Measurements from ENCODE around the gene USP17L24.
"Not testable (repeated sequence)": the region's sequence is repeated elsewhere in the genome, so short reads cannot be mapped to it uniquely, and the experiment has no call there.

DNA sequence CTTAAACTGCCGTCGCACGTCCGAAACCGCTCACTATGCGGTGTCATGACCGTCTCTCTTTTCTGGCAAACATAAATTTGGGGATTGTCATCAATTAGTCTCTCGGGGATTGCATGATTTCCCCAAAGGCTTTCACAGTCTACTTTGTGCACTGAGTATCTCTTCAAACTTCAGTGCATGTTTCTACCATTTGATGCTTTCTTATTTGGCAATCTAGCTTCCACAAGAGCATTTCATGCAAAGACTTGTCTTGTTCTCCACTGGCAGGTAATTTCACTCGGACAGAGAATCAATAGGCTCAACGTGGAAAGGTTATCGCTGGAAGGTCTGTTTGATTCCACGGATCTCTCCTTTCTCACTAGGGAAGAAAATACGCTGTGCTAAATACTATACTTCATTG is 774 bp upstream of the USP17L24 start:
- TF ChIP-seq EZH2, EZH2phosphoT487 (IDR thresholded peaks at IDR 0.05): not testable (repeated sequence)
- TF ChIP-seq, protein P1, sequence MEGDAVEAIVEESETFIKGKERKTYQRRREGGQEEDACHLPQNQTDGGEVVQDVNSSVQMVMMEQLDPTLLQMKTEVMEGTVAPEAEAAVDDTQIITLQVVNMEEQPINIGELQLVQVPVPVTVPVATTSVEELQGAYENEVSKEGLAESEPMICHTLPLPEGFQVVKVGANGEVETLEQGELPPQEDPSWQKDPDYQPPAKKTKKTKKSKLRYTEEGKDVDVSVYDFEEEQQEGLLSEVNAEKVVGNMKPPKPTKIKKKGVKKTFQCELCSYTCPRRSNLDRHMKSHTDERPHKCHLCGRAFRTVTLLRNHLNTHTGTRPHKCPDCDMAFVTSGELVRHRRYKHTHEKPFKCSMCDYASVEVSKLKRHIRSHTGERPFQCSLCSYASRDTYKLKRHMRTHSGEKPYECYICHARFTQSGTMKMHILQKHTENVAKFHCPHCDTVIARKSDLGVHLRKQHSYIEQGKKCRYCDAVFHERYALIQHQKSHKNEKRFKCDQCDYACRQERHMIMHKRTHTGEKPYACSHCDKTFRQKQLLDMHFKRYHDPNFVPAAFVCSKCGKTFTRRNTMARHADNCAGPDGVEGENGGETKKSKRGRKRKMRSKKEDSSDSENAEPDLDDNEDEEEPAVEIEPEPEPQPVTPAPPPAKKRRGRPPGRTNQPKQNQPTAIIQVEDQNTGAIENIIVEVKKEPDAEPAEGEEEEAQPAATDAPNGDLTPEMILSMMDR (IDR thresholded peaks at IDR 0.05), result not testable (repeated sequence)

Data from neural progenitor cell (in vitro differentiated cells).